NB4 (cell line): ENCODE data around the gene TTC13.

Source experiments
- CTCF ChIP-seq: IDR thresholded peaks from one replicate; pipeline ENCODE4 v1.5.1; 2012; ENCODE audit warnings: low read depth, low read length
- POLR2A ChIP-seq: IDR thresholded peaks from 2 replicates; pipeline ENCODE4 v1.6.1; 2011; ENCODE audit warnings: mild to moderate bottlenecking; ENCODE audit not compliant: insufficient read length; ENCODE audit errors: extremely low read depth

GRCh38 chr1:231026576-231026975, 47.9 kb upstream of the TTC13 start:
- no peak for TF ChIP-seq POLR2A
- TF ChIP-seq CTCF: no peak
